HUES64 (cell line): ENCODE measurements around the gene EFNB2.

Source experiments
- H3K27ac ChIP-seq: 2 replicates; pipeline ENCODE4 v1.7.0; 2013; ENCODE audit warnings: low read depth, low read length, inconsistent platforms
- H3K27me3 ChIP-seq: 2 replicates; pipeline ENCODE4 v1.6.1; 2013; ENCODE audit warnings: mild to moderate bottlenecking, low read length; ENCODE audit not compliant: insufficient read depth
- H3K36me3 ChIP-seq: 2 replicates; pipeline ENCODE4 v1.6.1; 2013; ENCODE audit warnings: mild to moderate bottlenecking, low read length; ENCODE audit not compliant: insufficient read depth
- H3K4me1 ChIP-seq: 2 replicates; pipeline ENCODE4 v1.6.1; 2013; ENCODE audit warnings: mild to moderate bottlenecking, low read length, moderate library complexity; ENCODE audit not compliant: insufficient read depth
- H3K4me3 ChIP-seq: 2 replicates; pipeline ENCODE4 v1.5.1; 2013; ENCODE audit warnings: mild to moderate bottlenecking, low read length, moderate library complexity
- H3K9ac ChIP-seq: 2 replicates; pipeline ENCODE4 v1.6.1; 2013; ENCODE audit warnings: mild to moderate bottlenecking, low read depth, low read length
- H3K9me3 ChIP-seq: 2 replicates; pipeline ENCODE4 v1.6.1; 2013; ENCODE audit warnings: low read depth, low read length; ENCODE audit not compliant: insufficient read depth
- WGBS: fragments of 150-250, 120-280 bp; methylation state at CpG from one replicate; pipeline ENCODE4 v1.1.7; 2013; ENCODE audit warnings: missing lambda C conversion rate; 5-methylcytosine and 5-hydroxymethylcytosine counted together

EFNB2 gene

DNA sequence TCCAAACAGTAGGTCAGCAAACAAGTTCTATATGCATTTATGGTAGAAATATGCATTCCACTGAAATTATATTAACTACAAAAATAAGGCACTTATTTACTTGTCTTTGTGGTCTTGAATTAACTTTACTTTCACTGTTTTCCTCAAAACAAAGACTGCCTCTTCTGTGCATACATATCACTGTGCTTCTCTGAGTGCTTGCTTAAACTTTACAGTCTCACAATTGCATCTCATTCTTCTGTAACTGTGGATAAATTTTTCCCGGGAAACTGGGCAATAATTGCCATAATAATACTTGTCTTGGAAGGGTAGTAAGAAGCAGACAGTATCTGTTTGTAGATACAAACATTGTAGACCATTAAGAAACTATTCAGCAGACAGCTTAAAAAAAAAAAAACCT lies 38.4 kb downstream of the EFNB2 start:
- H3K27me3 ChIP-seq = no peaks in the 10 kb centered on the region
- no peak overlapping the region for H3K9ac ChIP-seq
- peaks cover 42% of the 10 kb centered on the region for H3K4me1 ChIP-seq
- no peaks in the 10 kb centered on the region for H3K9me3 ChIP-seq
- peak overlapping the region; percentile 22; the same call in 1 of the 2 replicates for H3K27ac ChIP-seq
- WGBS = 100% methylated on average over 1 of the region's 1 CpG
- H3K4me3 ChIP-seq = no peak overlapping the region
- peaks cover 51% of the 10 kb centered on the region for H3K36me3 ChIP-seq

DNA sequence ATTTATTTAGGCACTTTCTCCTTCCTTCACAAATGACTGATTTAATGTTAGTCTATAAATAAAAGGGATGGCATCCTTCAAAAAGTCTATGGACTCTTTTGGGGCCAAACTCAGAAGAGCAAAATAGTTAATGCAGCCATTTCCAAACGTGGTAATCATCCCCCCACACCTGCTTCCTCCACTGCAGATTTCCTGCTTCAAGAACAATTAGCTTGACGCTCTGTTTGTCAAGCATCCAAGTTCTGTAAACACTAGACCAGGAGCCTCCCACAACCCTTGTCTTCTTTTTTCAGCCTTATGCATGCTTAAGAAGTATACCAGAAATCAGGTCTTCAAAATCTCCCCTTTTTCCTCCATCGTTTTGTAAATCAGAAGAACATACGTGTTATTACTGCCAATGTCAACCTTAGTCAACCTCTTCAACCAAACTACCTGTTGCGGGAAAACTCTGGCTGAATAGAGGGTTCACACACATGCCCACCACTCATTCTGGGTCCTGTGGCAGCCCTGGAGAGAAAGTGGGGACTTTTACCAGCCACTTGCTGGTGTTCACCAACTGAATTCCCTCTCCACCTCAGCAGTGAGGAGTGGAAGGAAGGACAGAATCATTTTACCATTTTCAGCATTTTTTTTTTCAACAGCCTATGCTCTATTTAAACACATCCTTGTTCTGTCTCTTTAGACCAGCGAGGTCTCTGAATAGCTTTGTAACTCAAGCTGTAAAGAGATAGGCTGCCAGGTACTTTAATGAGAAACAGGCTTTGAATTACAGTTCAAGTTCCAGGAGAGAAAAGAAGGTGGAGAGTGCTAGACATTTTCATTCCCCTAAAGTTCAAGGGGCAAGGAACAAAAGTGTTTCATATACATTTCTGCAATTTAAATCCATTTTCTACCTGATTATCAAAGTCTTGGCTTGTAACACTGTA lies 39.1 kb downstream of the EFNB2 start:
- H3K9ac ChIP-seq = no peak overlapping the region

DNA sequence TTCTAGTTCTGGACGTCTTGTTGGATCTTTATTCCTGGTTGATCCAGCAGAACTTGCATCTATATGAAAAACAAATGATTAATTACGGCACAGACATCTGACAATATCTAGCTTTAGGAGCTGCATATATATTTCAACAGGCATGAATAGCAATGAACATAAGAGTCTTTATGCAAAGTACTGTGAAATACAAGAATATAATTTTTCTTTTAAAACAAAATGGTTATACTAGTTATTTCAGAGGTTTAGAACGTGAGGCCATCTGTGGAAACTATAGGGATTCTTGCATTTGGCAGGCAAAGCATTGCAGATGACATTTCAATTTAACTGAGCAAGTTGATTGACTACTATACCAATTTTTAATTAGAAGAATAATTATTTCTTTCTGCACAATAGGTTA lies 40.5 kb downstream of the EFNB2 start:
- 94% methylated on average over 3 of the region's 3 CpGs for WGBS
- H3K27ac ChIP-seq = no peak overlapping the region
- H3K9me3 ChIP-seq = no peaks in the 10 kb centered on the region
- no peak overlapping the region for H3K9ac ChIP-seq
- peaks cover 58% of the 10 kb centered on the region for H3K36me3 ChIP-seq
- H3K4me1 ChIP-seq = peaks cover 42% of the 10 kb centered on the region
- H3K27me3 ChIP-seq = no peaks in the 10 kb centered on the region
- no peak overlapping the region for H3K4me3 ChIP-seq

More for the DNA sequence above, 39.1 kb downstream of the EFNB2 start:
- Histone ChIP-seq H3K4me1 (peaks cover 42% of the 10 kb centered on the region), H3K27me3 (no peaks in the 10 kb centered on the region), H3K4me3 (no peak overlapping the region), H3K27ac (peak overlapping the region; percentile 22; the same call in 1 of the 2 replicates), H3K9me3 (no peaks in the 10 kb centered on the region), H3K36me3 (peaks cover 55% of the 10 kb centered on the region)
- WGBS = 78% methylated on average over 6 of the region's 6 CpGs

DNA sequence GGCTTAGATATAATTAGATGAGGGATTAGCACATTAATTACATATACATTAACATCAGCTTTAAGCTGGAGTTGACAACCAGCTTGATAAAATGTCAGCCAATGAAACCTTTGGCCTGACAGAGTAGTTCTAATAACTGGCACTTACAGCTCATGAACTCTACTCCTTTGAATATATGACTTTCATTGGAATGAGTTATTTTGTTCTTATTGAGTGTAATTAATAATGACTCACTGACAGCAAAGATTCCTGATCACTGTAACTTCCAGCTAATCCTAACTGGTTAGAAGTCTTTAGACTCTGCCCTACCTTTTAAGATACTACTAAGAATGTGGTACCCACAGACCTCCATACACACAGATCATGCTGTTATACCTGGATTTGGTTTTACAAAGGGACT lies 41.0 kb downstream of the EFNB2 start:
- H3K4me3 ChIP-seq = no peak overlapping the region
- H3K4me1 ChIP-seq = peaks cover 38% of the 10 kb centered on the region
- H3K36me3 ChIP-seq = peaks cover 61% of the 10 kb centered on the region
- H3K27ac ChIP-seq = no peak overlapping the region
- no peaks in the 10 kb centered on the region for H3K9me3 ChIP-seq
- H3K27me3 ChIP-seq = no peaks in the 10 kb centered on the region
- H3K9ac ChIP-seq = no peak overlapping the region

DNA sequence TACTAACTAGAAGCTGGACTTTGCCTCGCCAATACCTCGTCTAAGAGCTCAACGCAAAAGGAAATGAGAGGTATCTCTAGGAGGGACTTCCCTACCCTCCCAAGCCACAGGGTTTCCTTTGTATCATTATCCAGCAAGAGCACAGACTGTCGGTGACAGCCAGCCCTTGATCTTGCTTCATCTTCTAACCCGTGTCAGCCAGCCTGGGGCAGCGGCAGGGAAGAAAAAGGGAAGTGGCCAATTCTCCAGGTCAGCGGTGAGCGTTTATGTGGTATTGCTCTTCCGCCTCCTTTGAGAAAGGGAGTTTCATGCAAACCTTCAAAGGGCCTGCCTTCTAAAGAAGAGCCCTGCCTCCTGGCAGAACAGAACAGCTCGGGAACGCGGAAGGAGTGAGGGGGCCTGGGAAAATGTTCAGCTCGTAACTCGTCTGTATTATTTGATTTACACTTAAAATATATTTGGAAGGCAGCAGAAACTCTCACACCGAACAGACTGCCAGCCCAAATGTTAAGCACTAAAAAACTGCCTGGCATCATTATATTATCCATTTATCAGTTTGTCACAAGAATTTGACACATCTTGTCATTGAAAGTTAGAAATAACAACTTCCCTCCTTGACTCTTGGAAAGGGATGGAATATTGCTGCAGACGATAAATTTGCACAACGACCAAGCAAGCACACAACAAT lies 41.8 kb downstream of the EFNB2 start:
- Histone ChIP-seq H3K9ac (no peak overlapping the region), H3K27ac (no peak overlapping the region), H3K36me3 (peaks cover 61% of the 10 kb centered on the region), H3K9me3 (no peaks in the 10 kb centered on the region), H3K4me1 (peaks cover 29% of the 10 kb centered on the region), H3K27me3 (no peaks in the 10 kb centered on the region), H3K4me3 (no peak overlapping the region)
- 95% methylated on average over 17 of the region's 17 CpGs for WGBS

DNA sequence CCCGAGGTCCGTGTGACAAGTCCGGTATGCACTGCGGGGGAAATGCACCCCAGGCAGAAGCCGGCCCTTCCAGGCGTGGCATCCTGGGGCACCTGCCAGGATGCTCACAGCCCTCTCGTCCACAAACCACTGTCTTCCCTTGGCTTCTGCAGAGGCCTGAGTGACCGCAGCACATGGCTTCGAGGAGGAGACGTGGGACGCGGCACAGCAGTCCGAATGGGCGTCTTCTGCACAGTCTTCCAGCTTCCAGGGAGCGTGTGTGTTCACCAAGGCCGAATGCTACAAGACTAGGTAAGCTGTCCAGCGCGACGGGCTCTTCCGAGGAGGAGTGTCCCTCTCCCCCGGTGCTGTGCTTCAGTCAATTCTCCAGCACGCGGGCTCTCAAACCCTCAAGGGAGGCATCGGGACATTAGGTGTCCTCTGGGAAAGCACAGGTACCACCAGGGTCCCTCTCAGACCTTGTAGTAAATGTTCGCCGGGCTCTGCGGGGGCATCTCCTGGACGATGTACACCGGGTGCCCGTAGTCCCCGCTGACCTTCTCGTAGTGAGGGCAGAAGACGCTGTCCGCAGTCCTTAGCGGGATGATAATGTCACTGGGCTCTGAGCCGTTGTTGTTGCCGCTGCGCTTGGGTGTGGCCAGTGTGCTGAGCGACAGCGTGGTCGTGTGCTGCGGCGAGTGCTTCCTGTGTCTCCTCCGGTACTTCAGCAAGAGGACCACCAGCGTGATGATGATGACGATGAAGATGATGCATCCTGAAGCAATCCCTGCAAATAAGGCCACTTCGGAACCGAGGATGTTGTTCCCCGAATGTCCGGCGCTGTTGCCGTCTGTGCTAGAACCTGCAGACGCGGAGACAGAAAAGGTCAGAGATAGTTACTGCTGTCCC lies 42.6 kb downstream of the EFNB2 start:
- Histone ChIP-seq H3K27ac (no peak overlapping the region), H3K4me3 (no peak overlapping the region), H3K9ac (no peak overlapping the region), H3K36me3 (peaks cover 61% of the 10 kb centered on the region), H3K4me1 (peaks cover 21% of the 10 kb centered on the region), H3K27me3 (no peaks in the 10 kb centered on the region), H3K9me3 (no peaks in the 10 kb centered on the region)
- 97% methylated on average over 54 of the region's 54 CpGs for WGBS

DNA sequence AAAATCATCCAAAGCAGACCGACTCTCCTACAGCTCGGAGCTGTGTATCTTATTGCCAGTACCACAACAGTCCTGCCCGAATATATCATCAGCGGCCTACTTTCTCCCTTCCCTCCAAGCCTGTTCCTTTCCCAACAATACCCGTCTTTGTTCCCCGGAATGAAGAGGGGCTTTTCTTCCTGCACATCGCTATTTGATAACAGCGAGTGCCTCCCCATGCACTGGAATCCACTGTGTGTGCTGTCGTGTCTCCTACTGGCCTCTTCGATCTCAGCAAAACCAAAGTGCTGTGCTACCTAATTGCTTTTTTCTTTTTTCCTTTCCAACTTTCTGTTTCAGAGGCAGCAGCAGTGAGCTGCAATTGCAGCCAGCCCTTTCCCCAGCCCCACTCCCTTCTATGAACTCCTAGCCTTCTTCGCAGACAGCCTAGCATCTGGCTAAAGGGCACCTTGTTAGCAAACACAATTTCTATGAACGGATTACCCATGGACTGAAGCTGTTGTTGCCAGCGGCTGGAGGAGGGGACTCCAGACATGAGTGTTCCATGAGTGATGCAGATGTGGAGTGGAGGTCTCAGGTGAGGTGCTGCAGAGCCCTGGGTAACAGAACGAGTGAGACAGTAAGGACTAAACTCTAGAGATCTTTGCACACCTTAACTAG lies 43.4 kb downstream of the EFNB2 start:
- 95% methylated on average over 14 of the region's 14 CpGs for WGBS
- H3K9ac ChIP-seq = no peak overlapping the region
- no peak overlapping the region for H3K4me3 ChIP-seq
- no peak overlapping the region for H3K27ac ChIP-seq
- H3K27me3 ChIP-seq = no peaks in the 10 kb centered on the region
- H3K4me1 ChIP-seq = peaks cover 14% of the 10 kb centered on the region
- peaks cover 59% of the 10 kb centered on the region for H3K36me3 ChIP-seq
- H3K9me3 ChIP-seq = no peaks in the 10 kb centered on the region

DNA sequence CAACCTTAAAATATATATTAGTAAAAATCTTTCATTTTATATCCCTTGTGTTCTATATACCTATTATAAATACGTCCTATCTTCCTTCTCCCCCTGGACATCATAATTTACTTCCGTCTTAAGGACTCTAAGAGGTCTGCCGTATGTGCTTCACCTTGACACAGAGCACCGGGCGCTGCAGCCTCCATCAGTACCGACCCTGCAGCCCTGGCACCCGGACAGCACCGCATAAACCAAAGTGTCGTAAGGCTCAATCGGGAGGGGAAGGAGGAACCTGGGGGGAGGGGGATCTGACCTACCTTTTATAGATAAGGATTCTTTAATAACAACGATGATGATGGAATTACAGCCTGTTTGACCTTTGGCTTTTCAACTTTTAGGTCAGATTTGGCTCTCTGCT lies 44.0 kb downstream of the EFNB2 start:
- Histone ChIP-seq H3K4me3 (no peak overlapping the region), H3K27ac (no peak overlapping the region), H3K27me3 (no peaks in the 10 kb centered on the region), H3K9ac (no peak overlapping the region), H3K9me3 (no peaks in the 10 kb centered on the region), H3K4me1 (peaks cover 8% of the 10 kb centered on the region), H3K36me3 (peaks cover 59% of the 10 kb centered on the region)
- 93% methylated on average over 11 of the region's 11 CpGs for WGBS

DNA sequence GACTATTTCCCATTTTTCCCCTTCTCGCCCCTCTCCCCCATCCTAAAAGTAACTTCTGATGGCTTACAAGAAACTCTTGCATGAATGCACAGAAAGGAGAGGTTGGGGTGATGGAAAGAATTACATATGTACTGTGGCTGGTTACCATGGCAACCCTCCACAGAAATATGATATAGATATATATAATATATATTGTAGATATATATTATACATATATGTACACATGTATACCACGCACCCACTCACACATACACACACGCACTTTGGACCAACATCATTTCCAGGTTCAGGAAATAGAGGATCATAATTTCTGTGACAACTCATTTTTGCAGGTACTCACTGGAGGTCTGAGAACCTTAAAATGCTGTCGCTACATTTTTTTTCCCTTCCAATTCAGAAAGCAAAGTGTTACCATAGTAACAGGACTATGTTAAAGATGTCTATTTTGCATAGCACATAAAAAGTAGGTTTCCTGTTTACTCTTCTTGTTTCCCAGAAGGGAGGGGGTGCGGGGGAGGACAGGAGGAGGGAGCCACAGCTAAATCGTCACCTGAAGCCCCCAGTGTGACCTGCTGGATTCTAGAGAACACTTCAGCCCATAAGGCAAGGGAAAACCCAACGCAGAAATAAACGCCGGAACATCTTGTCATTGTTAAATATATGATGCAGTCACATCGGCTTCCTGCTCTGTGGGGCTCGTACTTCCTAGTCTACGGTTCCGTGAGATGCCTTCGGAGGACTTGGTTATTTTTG lies 44.7 kb downstream of the EFNB2 start:
- Histone ChIP-seq H3K4me3 (no peak overlapping the region), H3K9ac (no peak overlapping the region), H3K9me3 (no peaks in the 10 kb centered on the region), H3K27me3 (no peaks in the 10 kb centered on the region), H3K27ac (no peak overlapping the region), H3K36me3 (peaks cover 59% of the 10 kb centered on the region), H3K4me1 (peaks cover under 1% of the 10 kb centered on the region; the same call in 1 of the 2 replicates)
- WGBS = 95% methylated on average over 14 of the region's 14 CpGs
